Neural cell (in vitro differentiated cells): ENCODE measurements around the gene CUL4B. TPM values are rescaled to one million over a fixed set of nuclear protein-coding genes. Genes with fewer than 3 reads are reported as not detected.

Experiments used
- H2AFZ ChIP-seq: fragments of 200-600, 300-800 bp; sonication (generic), shearing (Covaris generic); 2 replicates; pipeline ENCODE4 v1.6.0; 2014; ENCODE audit warnings: low read depth, mild to moderate bottlenecking, antibody characterized with exemption, low read length, moderate library complexity
- H3F3A ChIP-seq: fragments of 200-600 bp; shearing (Covaris generic); 2 replicates; pipeline ENCODE4 v1.6.1; 2016; ENCODE audit warnings: mild to moderate bottlenecking, moderate library complexity, mixed read lengths, antibody characterized with exemption, low read length; ENCODE audit not compliant: insufficient read depth, poor library complexity, severe bottlenecking
- H3K27ac ChIP-seq: fragments of 200-600, 300-800 bp; sonication (generic), shearing (Covaris generic); 2 replicates; pipeline ENCODE4 v1.5.1; 2014; ENCODE audit warnings: mild to moderate bottlenecking, low read length, moderate library complexity
- H3K27me3 ChIP-seq: fragments of 300-800, 200-600 bp; sonication (generic), shearing (Covaris generic); 2 replicates; pipeline ENCODE4 v1.6.0; 2014; ENCODE audit warnings: mild to moderate bottlenecking, low read depth, low read length, moderate library complexity; ENCODE audit not compliant: insufficient read depth
- H3K36me3 ChIP-seq: fragments of 300-800, 200-600 bp; sonication (generic), shearing (Covaris generic); 2 replicates; pipeline ENCODE4 v1.5.1; 2014; ENCODE audit warnings: mild to moderate bottlenecking, antibody characterized with exemption, low read length, moderate library complexity; ENCODE audit not compliant: insufficient read depth
- H3K4me2 ChIP-seq: fragments of 300-800, 200-600 bp; sonication (generic), shearing (Covaris generic); 2 replicates; pipeline ENCODE4 v1.6.0; 2014; ENCODE audit warnings: mild to moderate bottlenecking, low read length
- H3K4me3 ChIP-seq: fragments of 300-800, 200-600 bp; sonication (generic), shearing (Covaris generic); 2 replicates; pipeline ENCODE4 v1.5.1; 2014; ENCODE audit warnings: mild to moderate bottlenecking, low read length, moderate library complexity
- H3K79me2 ChIP-seq: fragments of 200-600 bp; shearing (Covaris generic); replicated peaks from 2 replicates; pipeline ENCODE4 v1.6.0; 2014; ENCODE audit warnings: mild to moderate bottlenecking, low read length, moderate library complexity; ENCODE audit not compliant: insufficient read depth
- H3K9ac ChIP-seq: fragments of 300-800, 200-600 bp; sonication (generic), shearing (Covaris generic); 2 replicates; pipeline ENCODE4 v1.6.1; 2016; ENCODE audit warnings: mild to moderate bottlenecking, low read length, mixed read lengths
- H3K9me2 ChIP-seq: fragments of 200-600 bp; shearing (Covaris generic); 2 replicates; pipeline ENCODE4 v1.6.1; 2016; ENCODE audit warnings: mild to moderate bottlenecking, low read length, mixed read lengths; ENCODE audit not compliant: insufficient read depth
- H3K9me3 ChIP-seq: fragments of 200-600, 300-800 bp; sonication (generic), shearing (Covaris generic); 2 replicates; pipeline ENCODE4 v1.6.1; 2016; ENCODE audit warnings: mild to moderate bottlenecking, mixed run types, low read length, moderate library complexity, mixed read lengths
- H4K20me1 ChIP-seq: fragments of 200-600 bp; shearing (Covaris generic); 2 replicates; pipeline ENCODE4 v1.6.1; 2016; ENCODE audit warnings: mild to moderate bottlenecking, mixed run types; ENCODE audit not compliant: insufficient read depth
- EP300 ChIP-seq: fragments of 450-650 bp; conservative IDR thresholded peaks from 2 replicates; pipeline ENCODE4 v1.6.1; 2014; ENCODE audit warnings: antibody characterized with exemption, mild to moderate bottlenecking, moderate library complexity; ENCODE audit not compliant: poor library complexity, severe bottlenecking
- EZH2 ChIP-seq: fragments of 200-600, 300-800 bp; shearing (Covaris generic), sonication (generic); IDR thresholded peaks from 2 replicates; pipeline ENCODE4 v1.6.1; 2014; ENCODE audit warnings: antibody characterized with exemption, low read length, borderline replicate concordance, mild to moderate bottlenecking; ENCODE audit not compliant: insufficient read depth, poor library complexity, severe bottlenecking
- MXI1 ChIP-seq: fragments of 450-650 bp; conservative IDR thresholded peaks from 2 replicates; pipeline ENCODE4 v1.6.1; 2014; ENCODE audit warnings: antibody characterized with exemption, mild to moderate bottlenecking; ENCODE audit not compliant: poor library complexity, severe bottlenecking
- POLR2AphosphoS5 ChIP-seq: IDR thresholded peaks from 2 replicates; pipeline ENCODE4 v1.6.1; 2012
- RAD21 ChIP-seq: fragments of 450-650 bp; conservative IDR thresholded peaks from 2 replicates; pipeline ENCODE4 v1.6.1; 2014; ENCODE audit warnings: antibody characterized with exemption, mild to moderate bottlenecking, moderate library complexity
- SMC3 ChIP-seq: fragments of 450-650 bp; conservative IDR thresholded peaks from 2 replicates; pipeline ENCODE4 v1.6.1; 2014; ENCODE audit warnings: antibody characterized with exemption, mild to moderate bottlenecking, moderate library complexity; ENCODE audit not compliant: poor library complexity
- TAF1 ChIP-seq: IDR thresholded peaks from 2 replicates; pipeline ENCODE4 v1.6.1; 2012; ENCODE audit warnings: low read depth
- polyA plus RNA-seq: library from polyadenylated mRNA; depleted of rRNA; stranded (reverse); fragments of >200 nt; gene quantifications from 2 replicates; pipeline ENCODE4 v1.2.3, GENCODE V29; 2014
- TF ChIP-seq, protein P1 (sequence below): IDR thresholded peaks from 2 replicates; pipeline ENCODE4 v1.6.1; 2012; ENCODE audit warnings: borderline replicate concordance
- TF ChIP-seq, protein P2 (sequence below): fragments of 450-650 bp; IDR thresholded peaks from 2 replicates; pipeline ENCODE4 v1.5.1; 2014; ENCODE audit warnings: antibody characterized with exemption, mild to moderate bottlenecking, moderate library complexity; ENCODE audit not compliant: poor library complexity, severe bottlenecking

Gene CUL4B
- polyA plus RNA-seq, 1 donor from 2014 or later = 82.7 TPM

DNA sequence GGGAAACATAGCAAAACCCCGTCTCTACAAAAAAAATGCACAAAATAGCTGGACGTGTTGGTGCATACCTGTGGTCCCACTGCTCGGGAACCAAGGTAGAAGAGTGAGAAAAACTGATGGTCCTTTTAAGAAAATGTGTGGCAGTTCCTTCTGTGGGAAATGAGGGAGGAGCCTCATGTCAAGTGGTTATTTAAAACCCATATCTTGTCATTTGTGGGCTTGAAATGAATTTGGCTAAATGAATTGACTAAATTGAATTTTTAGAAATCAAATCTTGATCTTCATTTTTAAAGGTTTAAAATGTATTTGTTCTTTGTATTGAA lies 75.5 kb downstream of the CUL4B start:
- Histone ChIP-seq H3K27ac (peak overlapping the region; percentile 62), H3K9ac (no peak overlapping the region)

DNA sequence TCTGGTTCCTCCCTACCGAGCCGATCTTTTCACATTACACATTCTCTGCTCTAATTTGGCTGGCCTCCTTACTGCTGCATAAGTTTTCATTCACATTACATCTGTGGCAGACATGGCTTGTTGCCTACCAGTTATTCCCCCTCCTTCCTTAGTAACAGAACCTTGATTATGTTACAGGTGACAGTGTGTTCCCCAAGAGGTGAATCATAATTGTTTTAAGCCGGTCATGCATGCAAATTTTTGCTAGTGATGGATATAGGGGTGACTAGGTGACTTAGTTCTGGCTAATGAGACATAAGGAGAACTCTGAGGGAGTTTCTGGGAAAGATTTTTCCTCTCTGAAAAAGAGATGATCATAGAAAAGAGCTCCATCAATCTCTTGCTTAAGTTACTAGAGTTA lies 83.3 kb downstream of the CUL4B start:
- Histone ChIP-seq H3K79me2 (no peaks in the 10 kb centered on the region), H2AFZ (no peak overlapping the region)
- TF ChIP-seq TAF1 (no peak), SMC3 (no peak), RAD21 (no peak)
- TF ChIP-seq, protein P1, sequence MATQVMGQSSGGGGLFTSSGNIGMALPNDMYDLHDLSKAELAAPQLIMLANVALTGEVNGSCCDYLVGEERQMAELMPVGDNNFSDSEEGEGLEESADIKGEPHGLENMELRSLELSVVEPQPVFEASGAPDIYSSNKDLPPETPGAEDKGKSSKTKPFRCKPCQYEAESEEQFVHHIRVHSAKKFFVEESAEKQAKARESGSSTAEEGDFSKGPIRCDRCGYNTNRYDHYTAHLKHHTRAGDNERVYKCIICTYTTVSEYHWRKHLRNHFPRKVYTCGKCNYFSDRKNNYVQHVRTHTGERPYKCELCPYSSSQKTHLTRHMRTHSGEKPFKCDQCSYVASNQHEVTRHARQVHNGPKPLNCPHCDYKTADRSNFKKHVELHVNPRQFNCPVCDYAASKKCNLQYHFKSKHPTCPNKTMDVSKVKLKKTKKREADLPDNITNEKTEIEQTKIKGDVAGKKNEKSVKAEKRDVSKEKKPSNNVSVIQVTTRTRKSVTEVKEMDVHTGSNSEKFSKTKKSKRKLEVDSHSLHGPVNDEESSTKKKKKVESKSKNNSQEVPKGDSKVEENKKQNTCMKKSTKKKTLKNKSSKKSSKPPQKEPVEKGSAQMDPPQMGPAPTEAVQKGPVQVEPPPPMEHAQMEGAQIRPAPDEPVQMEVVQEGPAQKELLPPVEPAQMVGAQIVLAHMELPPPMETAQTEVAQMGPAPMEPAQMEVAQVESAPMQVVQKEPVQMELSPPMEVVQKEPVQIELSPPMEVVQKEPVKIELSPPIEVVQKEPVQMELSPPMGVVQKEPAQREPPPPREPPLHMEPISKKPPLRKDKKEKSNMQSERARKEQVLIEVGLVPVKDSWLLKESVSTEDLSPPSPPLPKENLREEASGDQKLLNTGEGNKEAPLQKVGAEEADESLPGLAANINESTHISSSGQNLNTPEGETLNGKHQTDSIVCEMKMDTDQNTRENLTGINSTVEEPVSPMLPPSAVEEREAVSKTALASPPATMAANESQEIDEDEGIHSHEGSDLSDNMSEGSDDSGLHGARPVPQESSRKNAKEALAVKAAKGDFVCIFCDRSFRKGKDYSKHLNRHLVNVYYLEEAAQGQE = no peak

More for the DNA sequence above, 75.5 kb downstream of the CUL4B start:
- peak overlapping the region; percentile 71 for H3K4me3 ChIP-seq
- H3K79me2 ChIP-seq = no peaks in the 10 kb centered on the region
- H3K36me3 ChIP-seq = no peaks in the 10 kb centered on the region
- H3K27me3 ChIP-seq = no peaks in the 10 kb centered on the region
- H3K9me2 ChIP-seq = no peaks in the 10 kb centered on the region
- TF ChIP-seq, protein P2, sequence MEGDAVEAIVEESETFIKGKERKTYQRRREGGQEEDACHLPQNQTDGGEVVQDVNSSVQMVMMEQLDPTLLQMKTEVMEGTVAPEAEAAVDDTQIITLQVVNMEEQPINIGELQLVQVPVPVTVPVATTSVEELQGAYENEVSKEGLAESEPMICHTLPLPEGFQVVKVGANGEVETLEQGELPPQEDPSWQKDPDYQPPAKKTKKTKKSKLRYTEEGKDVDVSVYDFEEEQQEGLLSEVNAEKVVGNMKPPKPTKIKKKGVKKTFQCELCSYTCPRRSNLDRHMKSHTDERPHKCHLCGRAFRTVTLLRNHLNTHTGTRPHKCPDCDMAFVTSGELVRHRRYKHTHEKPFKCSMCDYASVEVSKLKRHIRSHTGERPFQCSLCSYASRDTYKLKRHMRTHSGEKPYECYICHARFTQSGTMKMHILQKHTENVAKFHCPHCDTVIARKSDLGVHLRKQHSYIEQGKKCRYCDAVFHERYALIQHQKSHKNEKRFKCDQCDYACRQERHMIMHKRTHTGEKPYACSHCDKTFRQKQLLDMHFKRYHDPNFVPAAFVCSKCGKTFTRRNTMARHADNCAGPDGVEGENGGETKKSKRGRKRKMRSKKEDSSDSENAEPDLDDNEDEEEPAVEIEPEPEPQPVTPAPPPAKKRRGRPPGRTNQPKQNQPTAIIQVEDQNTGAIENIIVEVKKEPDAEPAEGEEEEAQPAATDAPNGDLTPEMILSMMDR = no peak
- TF ChIP-seq SMC3 (no peak), POLR2AphosphoS5 (no peak), RAD21 (no peak), MXI1 (no peak), EP300 (no peak), TAF1 (no peak), EZH2 (no peak)
- TF ChIP-seq, protein P1 = no peak
- no peak overlapping the region for H3K4me2 ChIP-seq
- no peaks in the 10 kb centered on the region for H3K9me3 ChIP-seq
- H3F3A ChIP-seq = no peaks in the 10 kb centered on the region
- H4K20me1 ChIP-seq = no peaks in the 10 kb centered on the region
- H2AFZ ChIP-seq = no peak overlapping the region

More for the DNA sequence above, 83.3 kb downstream of the CUL4B start:
- Histone ChIP-seq H4K20me1 (no peaks in the 10 kb centered on the region), H3K27me3 (no peaks in the 10 kb centered on the region), H3K9ac (no peak overlapping the region), H3K4me3 (no peak overlapping the region), H3F3A (no peaks in the 10 kb centered on the region), H3K27ac (no peak overlapping the region), H3K9me3 (no peaks in the 10 kb centered on the region), H3K4me2 (no peak overlapping the region), H3K36me3 (no peaks in the 10 kb centered on the region), H3K9me2 (no peaks in the 10 kb centered on the region)
